Thymus (tissue), 11 donors: ENCODE results near the gene CAPN10. TPM values are rescaled to one million over a fixed set of nuclear protein-coding genes. Genes with fewer than 3 reads are reported as not detected.

Source experiments
- DNase-seq, 9 donors: peaks; one replicate each; pipeline ENCODE4 v3.0.0-alpha.2; 2013; ENCODE audit warnings: low spot score in 9 of 9, low read depth in 6 of 9, missing footprints in 1 of 9
- H3K27ac ChIP-seq, 2 donors: one replicate each; pipeline ENCODE4 v1.5.1; 2013; ENCODE audit warnings: control low read depth in 1 of 2, low read depth in 1 of 2, low read length in 1 of 2, mild to moderate bottlenecking in 1 of 2, moderate library complexity in 1 of 2
- H3K27me3 ChIP-seq, 2 donors: one replicate each; pipeline ENCODE4 v1.5.1; 2013; ENCODE audit warnings: low read length in 1 of 2; ENCODE audit not compliant: control insufficient read depth in 2 of 2, insufficient read depth in 1 of 2
- H3K36me3 ChIP-seq, 2 donors: one replicate each; pipeline ENCODE4 v1.5.1; 2013; ENCODE audit warnings: low read length in 1 of 2, mild to moderate bottlenecking in 1 of 2, moderate library complexity in 1 of 2; ENCODE audit not compliant: control insufficient read depth in 2 of 2, insufficient read depth in 2 of 2
- H3K4me1 ChIP-seq, 2 donors: one replicate each; pipeline ENCODE4 v1.5.1; 2013; ENCODE audit warnings: low read length in 2 of 2; ENCODE audit not compliant: control insufficient read depth in 2 of 2, insufficient read depth in 2 of 2
- H3K4me3 ChIP-seq, 2 donors: one replicate each; pipeline ENCODE4 v1.5.1; 2013; ENCODE audit warnings: low read length in 2 of 2, control low read depth in 1 of 2, mild to moderate bottlenecking in 1 of 2
- H3K9me3 ChIP-seq, 2 donors: one replicate each; pipeline ENCODE4 v1.5.1; 2013; ENCODE audit warnings: low read length in 1 of 2, mild to moderate bottlenecking in 1 of 2; ENCODE audit not compliant: control insufficient read depth in 2 of 2, insufficient read depth in 1 of 2
- WGBS: extraction: QIAGEN DNeasy Blood & Tissue Kit; methylation state at CpG from one replicate; pipeline ENCODE4 v1.1.7; 2013; 5-methylcytosine and 5-hydroxymethylcytosine counted together
- polyA plus RNA-seq: library from polyadenylated mRNA; stranded (reverse); fragments of 200-250 nt; gene quantifications from one replicate; pipeline ENCODE4 v1.2.3, GENCODE V29; 2013
- total RNA-seq: library from RNA; stranded (reverse); fragments of 120-200 nt; gene quantifications from one replicate; pipeline ENCODE4 v1.2.4, GENCODE V29; 2013
- donor health status: healthy.

Gene CAPN10
- total and polyA plus RNA-seq, 2 donors: 34.1 to 67.0 TPM

DNA sequence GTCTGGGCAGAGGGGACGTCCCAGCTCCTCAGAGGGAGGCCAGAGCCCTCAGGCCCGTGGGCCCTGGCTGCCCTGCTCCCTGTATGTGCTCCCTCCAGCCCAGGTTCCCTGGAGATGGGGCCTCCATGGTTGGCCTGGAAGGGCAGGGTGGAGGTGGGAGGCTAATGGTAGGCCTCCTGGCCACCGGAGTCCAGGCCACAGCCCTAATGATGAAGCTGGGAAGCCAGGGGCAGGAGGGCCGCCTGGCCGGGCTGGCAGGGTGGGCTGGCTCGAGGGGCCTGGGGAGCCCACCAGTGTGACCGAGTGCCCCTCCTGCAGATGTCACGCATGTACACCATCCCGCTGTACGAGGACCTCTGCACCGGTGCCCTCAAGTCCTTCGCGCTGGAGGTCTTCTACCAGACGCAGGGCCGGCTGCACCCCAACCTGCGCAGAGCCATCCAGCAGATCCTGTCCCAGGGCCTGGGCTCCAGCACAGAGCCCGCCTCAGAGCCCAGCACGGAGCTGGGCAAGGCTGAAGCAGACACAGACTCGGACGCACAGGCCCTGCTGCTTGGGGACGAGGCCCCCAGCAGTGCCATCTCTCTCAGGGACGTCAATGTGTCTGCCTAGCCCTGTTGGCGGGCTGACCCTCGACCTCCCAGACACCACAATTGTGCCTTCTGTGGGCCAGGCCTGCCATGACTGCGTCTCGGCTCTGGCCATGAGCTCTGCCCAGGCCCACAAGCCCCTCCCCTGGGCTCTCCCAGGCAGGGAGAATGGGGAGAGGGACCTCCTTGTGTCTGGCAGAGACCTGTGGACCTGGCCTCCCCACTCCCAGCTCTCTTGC lies 9.0 kb upstream of the CAPN10 start:
- Histone ChIP-seq H3K4me1 (peaks cover 3 to 14% of the 10 kb centered on the region in 2 donors), H3K27ac (no peak overlapping the region)

DNA sequence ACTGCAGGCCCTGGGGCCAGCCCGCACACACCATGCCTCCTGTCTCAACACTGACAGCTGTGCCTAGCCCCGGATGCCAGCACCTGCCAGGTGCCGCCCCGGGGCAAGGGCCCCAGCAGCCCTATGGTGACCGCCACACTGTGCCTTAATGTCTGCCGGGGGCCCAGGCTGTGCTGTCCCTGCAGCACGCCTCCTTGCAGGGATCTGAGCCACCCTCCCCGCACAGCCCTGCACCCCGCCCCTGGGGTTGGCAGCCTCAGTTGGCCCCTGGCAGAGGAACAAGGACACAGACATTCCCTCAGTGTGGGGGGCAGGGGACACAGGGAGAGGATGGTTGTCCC lies 8.5 kb upstream of the CAPN10 start:
- 99% methylated on average over 9 of the region's 9 CpGs for WGBS
- Histone ChIP-seq H3K4me3 (no peak overlapping the region), H3K9me3 (no peaks in the 10 kb centered on the region), H3K27ac (no peak overlapping the region), H3K27me3 (no peaks in the 10 kb centered on the region), H3K4me1 (peaks cover 3 to 14% of the 10 kb centered on the region in 2 donors), H3K36me3 (peaks cover 54 to 61% of the 10 kb centered on the region in 2 donors)
- DNase-seq: no peak

More for the DNA sequence above, 9.0 kb upstream of the CAPN10 start:
- 98% methylated on average over 26 of the region's 26 CpGs for WGBS
- Histone ChIP-seq H3K4me3 (no peak overlapping the region), H3K9me3 (no peaks in the 10 kb centered on the region), H3K27me3 (no peaks in the 10 kb centered on the region), H3K36me3 (peaks cover 53 to 63% of the 10 kb centered on the region in 2 donors)
- DNase-seq: no peak

DNA sequence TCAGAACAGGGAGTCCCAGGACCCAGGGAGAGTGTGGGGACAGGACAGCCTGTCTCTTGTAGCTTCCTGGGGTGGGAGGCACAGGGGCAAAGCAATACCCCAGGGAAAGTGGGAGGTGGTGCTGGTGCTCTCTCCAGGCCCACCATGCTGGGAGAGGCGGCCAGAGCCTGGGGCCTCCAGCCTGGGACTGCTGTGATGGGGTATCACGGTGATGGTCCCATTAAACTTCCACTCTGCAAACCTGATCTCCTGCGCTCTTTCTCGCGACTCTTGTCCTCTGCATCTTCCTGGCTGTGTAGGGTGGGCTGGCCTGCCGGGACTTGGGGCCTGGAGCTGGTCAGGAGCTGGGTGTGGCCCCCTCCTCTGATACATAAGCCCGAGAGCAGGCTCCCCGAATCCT lies 8.0 kb upstream of the CAPN10 start:
- Histone ChIP-seq H3K9me3 (no peaks in the 10 kb centered on the region), H3K4me1 (peaks cover 3 to 14% of the 10 kb centered on the region in 2 donors), H3K36me3 (peaks cover 55 to 59% of the 10 kb centered on the region in 2 donors), H3K4me3 (no peak overlapping the region), H3K27ac (peak overlapping the region in 1 of 2 donors; percentile 9), H3K27me3 (no peaks in the 10 kb centered on the region)
- no peak for DNase-seq
- 96% methylated on average over 8 of the region's 8 CpGs for WGBS

DNA sequence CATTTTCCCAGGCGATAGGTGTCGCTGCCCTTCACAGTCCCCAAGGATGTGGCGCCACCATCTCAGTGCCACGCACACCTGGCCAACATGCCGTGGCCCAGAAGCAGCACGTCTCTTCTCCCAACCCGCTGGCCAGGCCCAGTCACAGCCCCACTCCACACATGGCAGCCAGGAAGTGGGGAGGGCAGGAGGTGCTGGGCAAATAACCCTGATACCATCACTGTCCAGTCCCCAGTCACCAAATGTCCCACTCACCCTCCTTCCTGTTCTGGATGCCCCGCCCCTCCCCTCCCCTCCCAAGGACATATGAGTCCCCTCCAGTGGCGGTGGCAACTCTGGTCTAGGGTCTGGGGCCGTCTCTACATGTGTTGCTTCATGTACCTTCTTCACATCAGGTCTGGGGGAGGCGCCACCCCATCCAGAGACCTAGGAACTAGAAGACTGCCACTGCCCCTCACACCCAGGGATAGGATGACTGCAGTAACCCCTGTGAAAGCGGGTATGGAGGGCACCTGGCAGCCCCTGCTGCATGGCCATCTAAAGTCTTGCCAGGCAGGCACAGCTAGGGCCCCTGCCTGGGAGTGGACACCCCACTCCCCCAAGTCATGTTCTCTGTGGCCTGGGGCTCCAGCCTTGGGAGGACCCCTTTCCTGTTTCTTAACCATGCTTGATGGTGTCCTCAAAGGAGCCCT lies 7.3 kb upstream of the CAPN10 start:
- Histone ChIP-seq H3K4me3 (no peak overlapping the region), H3K27me3 (no peaks in the 10 kb centered on the region), H3K36me3 (peaks cover 50 to 52% of the 10 kb centered on the region in 2 donors)

DNA sequence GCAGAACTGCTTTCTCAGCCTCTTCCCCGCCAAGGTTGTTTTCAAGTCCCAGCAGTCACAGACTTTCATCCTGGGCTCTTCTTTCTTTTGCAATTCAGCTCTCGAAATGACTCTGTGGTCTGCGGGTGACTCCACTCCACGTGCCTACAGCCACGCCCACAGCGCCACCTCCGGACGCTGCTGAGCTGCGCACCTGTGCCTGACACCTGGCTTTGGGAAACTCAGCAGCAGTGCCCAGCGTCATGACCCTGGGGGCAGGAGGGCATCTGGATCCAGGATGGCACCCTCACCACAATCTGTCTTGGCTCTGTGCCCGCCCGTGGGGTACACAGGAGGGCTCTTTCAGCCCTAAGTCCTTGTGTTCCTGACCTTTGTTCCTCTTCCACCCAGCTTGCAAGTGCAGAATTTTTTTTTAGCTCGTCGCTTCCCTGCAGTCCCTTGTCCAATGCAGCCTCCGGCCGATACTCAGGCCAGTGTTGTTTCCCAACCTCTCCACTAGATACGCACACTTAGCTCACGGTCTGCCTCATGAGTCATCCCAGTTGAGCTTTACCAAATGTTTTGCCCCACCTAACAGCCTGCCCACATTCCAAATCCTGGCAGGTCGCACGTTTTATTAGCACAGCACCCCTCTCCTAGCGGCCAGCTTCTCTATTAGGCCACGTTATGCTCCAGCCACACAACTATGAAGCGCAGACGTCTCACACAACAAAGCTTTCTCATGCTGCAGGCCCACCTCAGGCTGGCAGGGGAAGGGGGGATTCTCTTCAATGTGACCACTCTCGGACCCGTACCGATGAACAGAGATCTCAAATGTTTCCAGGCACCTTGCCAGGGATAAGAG lies 6.5 kb upstream of the CAPN10 start:
- WGBS: 85% methylated on average over 27 of the region's 27 CpGs
- peaks cover 8 to 18% of the 10 kb centered on the region in 2 donors for H3K4me1 ChIP-seq
- no peaks in the 10 kb centered on the region for H3K27me3 ChIP-seq
- DNase-seq: peak in 2 of 9 donors; percentile 48 to 60
- H3K27ac ChIP-seq: no peak overlapping the region
- H3K9me3 ChIP-seq: no peaks in the 10 kb centered on the region
- no peak overlapping the region for H3K4me3 ChIP-seq
- peaks cover 42 to 44% of the 10 kb centered on the region in 2 donors for H3K36me3 ChIP-seq

More for the DNA sequence above, 7.3 kb upstream of the CAPN10 start:
- Histone ChIP-seq H3K27ac (peak overlapping the region in 1 of 2 donors; percentile 73), H3K9me3 (no peaks in the 10 kb centered on the region), H3K4me1 (peaks cover 3 to 14% of the 10 kb centered on the region in 2 donors)
- DNase-seq: no peak
- 97% methylated on average over 12 of the region's 12 CpGs for WGBS

DNA sequence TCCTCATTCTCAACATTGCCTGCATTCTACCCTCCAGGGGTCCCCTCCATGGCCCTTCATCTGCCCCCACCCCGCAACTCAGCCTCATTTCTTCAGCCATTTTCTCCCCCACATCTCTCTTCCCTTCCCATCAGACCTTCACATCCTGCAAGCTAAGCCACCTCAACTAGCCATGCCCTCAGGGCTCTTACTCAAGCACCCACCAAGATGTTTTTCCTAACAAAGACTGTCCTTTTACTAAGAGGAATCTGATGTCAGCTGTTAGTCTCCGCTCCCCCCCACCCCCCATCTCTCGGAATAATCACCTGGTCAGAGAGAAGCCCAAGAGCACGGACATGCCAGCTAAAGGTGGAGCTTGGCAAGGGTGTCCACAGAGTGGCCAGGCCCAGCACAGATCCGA lies 4.7 kb upstream of the CAPN10 start:
- WGBS: 98% methylated on average over 5 of the region's 5 CpGs
- no peaks in the 10 kb centered on the region for H3K27me3 ChIP-seq
- H3K36me3 ChIP-seq: peaks cover 26 to 30% of the 10 kb centered on the region in 2 donors
- DNase-seq: no peak
- H3K27ac ChIP-seq: no peak overlapping the region
- peaks cover 16 to 27% of the 10 kb centered on the region in 2 donors for H3K4me1 ChIP-seq
- no peaks in the 10 kb centered on the region for H3K9me3 ChIP-seq
- H3K4me3 ChIP-seq: no peak overlapping the region

DNA sequence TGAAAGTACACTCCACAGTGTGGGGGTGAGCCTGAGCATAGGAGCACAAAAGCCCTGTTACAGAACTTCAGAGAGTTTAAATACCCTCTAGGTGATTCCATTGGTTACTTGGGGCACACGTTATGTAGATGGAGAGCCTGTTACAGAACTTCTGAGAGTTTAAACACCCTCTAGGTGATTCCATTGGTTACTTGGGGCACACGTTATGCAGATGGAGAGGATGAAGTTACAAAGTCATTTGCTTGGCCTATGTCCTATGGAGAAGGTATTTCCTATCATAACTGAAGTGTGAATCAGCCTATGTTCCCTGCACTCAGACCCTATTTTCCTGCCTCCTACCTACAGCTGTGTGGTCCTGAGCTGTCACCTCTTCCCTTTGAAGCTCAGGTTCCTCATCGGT lies 3.8 kb upstream of the CAPN10 start:
- peaks cover 22 to 34% of the 10 kb centered on the region in 2 donors for H3K4me1 ChIP-seq
- 98% methylated on average over 3 of the region's 3 CpGs for WGBS

DNA sequence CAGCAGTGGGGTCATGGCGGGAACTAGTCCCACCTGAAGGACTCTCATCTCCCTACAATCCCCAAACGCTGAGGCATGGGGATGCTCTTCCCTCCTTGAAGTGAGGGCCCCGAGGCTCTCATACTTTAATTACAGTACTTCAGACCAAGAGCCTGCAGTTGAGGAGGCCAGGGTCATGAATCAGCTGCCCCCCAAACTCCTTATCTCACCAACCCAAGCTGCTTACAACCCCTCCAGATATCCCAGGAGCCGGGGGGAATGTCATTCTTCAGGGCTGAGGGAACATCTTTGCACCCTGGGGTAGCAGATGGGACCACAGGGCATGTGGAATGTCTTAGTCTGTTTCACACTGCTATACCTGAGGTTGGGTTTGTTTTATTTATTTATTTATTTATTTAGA lies 2.8 kb upstream of the CAPN10 start:
- WGBS: 97% methylated on average over 4 of the region's 4 CpGs
- no peak overlapping the region for H3K27ac ChIP-seq
- H3K27me3 ChIP-seq: no peaks in the 10 kb centered on the region
- DNase-seq: no peak
- H3K9me3 ChIP-seq: no peaks in the 10 kb centered on the region
- peaks cover 32 to 43% of the 10 kb centered on the region in 2 donors for H3K4me1 ChIP-seq
- peaks cover 7 to 16% of the 10 kb centered on the region in 2 donors for H3K36me3 ChIP-seq
- H3K4me3 ChIP-seq: no peak overlapping the region

More for the DNA sequence above, 3.8 kb upstream of the CAPN10 start:
- no peak overlapping the region for H3K27ac ChIP-seq
- H3K27me3 ChIP-seq: no peaks in the 10 kb centered on the region
- no peak for DNase-seq
- no peaks in the 10 kb centered on the region for H3K9me3 ChIP-seq
- H3K4me3 ChIP-seq: no peak overlapping the region
- peaks cover 17 to 20% of the 10 kb centered on the region in 2 donors for H3K36me3 ChIP-seq
